IPS DF 19.7 (cell line): ENCODE data around the gene TPP2.

Source experiments
- DNase-seq: peaks from one replicate; pipeline ENCODE4 v3.0.0-alpha.2; 2013; ENCODE audit warnings: low read depth, low spot score

TPP2 gene

DNA sequence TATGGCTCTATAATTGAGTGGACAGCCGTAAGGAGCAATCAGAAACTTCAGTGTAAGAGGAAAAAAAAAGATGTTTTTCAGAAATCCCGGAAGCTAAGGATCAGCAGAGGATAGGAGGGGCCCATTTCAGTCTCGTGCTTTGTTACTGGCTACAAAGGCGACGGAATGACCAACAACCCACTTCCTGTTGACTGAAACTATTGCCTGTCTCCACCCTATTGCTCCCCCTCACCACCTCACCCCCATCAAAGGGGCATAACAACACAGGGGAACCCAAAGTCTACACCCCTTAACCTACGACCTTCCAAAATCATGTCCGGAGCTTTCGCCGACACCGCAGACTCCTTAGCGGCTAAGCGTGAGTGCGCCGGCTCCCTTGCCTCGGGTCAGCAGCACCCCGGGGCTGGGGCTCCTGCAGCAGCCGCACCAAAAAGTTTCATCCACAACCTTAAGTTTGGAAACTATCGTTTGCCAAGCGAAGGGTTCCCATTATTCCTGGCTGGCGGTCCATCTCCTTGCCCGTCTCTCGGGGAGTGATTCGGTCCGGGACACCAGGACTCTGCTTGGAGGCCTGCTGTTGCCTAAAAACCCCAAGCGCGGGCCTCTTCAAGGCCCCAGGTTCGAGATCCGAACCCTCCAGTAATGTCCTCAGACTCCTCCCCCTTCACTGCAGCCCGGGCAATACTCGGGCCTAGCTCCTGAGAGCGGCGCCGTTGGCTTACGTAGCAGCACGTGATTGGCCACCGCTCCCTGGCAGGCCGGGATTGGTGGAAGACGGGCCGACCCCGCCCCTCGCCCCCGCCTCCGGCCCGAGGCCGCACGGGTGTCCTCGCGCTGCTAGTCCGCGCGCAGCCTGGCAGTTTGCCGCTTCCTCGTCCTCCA is at the start of gene TPP2:
TSS of gene TPP2 (plus strand) at position 840 of the 882 bp plus-strand sequence. CDS start 53 bp downstream, outside the sequence.
- DNase-seq = peak; percentile 86

DNA sequence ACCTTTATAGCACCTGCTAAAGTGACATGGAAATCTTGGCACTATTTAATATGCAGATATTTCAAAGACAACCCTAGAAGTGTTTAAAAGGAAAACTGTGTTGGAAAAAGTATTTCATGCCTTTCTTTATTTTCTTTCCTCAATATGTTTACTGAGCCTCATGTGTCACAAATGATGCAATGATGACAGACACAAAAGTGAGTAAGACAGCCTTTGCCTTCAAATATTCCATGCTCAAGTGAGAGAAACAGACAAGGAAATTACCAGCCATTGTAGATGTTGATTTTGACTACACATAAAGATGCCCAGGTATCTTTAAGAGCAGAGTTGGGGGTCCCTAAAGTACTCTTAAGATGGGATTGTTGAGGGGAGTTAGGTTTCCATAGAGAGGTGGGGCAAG is 48.0 kb upstream of the TPP2 start:
- DNase-seq = no peak

DNA sequence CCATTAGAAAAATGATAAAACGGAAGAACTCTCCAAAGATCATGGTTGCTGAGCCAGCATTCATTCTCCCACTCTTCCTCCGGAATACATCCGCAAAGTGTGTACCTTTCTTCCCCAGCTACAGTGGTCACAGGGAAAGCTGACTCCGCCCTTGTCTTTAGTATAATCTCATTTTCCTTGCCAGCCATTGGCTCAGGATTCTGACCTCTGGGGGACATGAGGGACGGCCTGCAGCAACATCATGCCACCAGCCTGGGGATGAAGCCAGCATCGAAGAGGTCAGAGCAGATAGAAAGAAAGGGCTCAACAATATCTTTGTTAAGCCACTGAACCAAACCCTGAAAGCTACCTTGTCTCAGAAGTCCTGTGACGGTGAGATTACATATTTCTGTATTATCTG is 46.3 kb upstream of the TPP2 start:
- DNase-seq = no peak

DNA sequence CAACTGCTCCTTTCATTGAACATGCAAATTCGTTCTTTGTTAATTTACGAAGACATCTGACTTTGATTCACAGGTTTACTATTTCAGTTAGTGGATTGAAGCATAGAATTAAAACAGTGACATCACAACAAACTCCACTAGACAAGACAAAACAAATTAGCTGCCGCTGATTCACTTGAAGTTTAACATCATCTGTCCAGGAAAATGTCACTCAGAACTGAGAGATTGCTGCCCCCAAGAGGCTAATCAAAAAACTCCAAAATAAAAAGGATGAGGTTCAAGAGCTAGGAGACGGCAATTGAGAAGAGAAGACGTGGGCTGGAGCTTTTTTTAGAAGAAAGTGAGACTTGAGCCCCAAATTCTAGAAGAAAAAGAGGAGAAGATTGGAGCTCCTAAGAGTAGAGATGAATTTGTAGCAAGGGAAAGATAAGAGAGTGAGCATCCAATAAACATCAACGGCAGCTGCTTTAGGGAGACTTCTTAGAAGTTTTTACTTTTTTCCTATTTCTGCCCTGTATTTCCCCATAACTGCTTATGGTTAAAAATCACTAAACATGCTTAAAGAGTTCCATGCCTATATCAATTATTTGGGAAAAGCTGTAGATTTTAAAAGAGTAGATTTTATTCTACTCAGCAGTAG is 40.8 kb upstream of the TPP2 start:
- no peak for DNase-seq

DNA sequence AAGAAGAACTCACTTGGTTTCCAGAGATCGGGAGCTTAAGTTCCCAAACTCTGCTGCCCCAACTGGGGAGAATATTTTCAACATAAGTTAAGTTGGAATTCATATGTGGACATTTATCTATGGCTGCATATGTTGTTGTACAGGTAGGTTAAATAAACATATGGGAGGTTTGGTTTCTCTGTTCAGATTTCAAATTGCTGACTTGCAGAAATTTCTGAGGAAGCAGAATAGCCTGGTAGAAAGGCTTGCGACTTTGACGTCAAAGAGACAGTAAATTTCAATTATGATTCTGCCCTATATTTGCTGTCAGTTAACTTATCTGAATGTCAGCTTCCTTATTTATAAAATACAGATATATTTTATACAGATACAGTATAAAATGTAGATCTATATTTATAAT is 40.0 kb upstream of the TPP2 start:
- DNase-seq = no peak

DNA sequence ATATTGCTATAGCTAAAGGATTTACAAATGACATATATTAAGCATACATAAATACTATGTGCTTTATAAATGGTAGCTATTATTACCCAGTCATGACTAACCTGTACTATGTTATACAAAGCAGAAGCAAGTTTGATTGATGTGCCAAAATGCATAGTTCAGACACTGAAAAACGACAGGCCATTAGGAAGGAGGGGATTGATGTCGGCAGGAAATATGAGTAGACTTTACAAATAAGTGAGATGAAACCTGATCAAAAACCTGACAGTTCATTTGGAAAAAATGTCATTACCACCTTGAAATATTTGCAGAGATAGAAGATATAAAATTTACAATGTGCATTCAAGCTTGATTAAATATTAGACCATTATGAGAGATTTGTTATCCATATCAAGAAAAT is 38.8 kb upstream of the TPP2 start:
- no peak for DNase-seq

DNA sequence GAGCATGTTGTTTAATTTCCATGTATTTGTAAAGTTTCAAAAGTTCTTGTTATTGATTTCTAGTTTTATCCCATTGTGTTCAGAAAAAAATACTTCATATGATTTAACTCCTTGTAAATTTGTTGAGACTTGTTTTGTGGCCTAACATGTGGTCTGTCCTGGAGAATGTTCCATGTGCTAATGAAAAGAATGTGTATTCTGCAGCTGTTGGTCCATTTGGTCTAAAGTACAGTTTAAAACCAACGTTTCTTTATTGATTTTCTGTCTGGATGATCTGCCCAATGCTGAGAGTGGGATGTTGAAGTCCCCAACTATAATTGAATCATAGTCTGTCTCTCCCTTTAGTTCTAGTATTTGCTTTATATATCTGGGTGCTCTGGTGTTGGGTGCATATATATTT is 34.9 kb upstream of the TPP2 start:
- DNase-seq = no peak

DNA sequence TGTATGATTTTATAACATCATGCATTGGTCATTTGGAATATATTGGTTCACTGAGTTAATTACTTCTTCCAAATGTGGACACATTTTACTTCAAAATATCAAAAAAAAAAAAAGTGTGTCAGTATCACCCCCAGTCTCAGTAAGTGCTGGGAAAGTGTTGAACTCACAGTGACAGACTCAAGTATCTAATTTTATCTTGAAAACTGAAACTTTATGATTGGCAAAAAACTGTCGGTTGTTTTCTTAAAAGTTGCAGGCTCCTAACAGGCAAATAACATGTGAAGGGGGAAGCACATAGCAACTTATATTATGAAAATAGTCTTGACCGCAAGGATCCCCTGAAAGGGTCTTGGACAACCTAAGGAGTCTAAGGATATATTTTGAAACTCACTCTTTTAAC is 33.5 kb upstream of the TPP2 start:
- no peak for DNase-seq

DNA sequence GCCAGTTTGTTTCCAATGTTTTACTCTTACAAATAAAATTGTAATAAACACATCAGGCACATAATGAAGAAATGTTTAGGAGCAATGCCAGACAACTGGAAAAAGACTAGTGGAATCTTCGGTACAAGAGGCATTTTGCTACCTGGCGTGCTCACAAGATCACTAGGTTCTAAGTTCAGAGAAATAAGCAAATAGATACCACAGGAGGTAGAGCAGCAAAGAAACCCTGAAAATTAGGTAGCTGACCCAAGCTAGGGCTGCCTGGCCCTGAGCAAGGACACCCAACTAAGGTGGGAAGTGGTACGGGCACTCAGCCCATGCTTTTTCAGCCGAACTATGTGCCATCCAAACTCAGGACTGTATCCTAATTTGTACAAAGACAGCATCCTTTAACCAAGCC is 32.2 kb upstream of the TPP2 start:
- DNase-seq = no peak

DNA sequence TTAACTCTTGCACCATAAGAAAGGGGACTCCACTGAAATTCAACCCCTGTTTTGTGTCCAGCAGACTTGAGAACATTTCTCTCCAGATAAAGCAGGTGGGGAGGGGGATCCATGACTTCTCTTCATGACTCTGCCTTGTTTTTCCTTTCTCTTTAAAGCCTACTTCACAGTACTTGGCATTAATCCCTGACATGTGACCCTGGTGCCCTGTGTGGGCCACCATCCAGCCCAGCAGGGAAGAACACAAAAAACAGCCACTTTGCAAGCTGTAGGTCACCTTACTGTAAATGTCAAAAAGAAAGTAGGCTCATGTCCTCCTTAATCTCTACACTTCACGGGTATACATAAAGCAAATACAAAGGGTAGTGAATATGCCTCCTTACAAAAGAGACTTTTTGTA is 30.3 kb upstream of the TPP2 start:
- no peak for DNase-seq

DNA sequence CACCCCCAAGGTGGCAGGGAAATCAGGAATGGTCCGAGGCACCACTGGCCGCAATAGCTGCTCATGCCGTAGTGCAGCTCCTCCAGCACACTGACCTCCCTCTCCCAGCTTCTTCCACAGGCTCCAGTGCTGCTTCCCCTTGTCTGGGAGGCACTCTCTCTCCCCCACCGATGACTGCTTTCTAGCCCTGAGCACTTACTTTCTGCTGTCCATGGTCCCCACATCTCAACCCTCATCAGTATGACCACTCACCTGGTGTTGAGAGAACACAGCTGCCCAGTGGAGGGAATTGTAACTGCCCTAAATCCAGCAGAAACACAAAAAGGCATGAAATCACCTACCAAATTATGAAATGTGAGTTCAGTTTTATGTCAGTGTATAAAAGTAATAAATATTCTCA is 28.9 kb upstream of the TPP2 start:
- no peak for DNase-seq

DNA sequence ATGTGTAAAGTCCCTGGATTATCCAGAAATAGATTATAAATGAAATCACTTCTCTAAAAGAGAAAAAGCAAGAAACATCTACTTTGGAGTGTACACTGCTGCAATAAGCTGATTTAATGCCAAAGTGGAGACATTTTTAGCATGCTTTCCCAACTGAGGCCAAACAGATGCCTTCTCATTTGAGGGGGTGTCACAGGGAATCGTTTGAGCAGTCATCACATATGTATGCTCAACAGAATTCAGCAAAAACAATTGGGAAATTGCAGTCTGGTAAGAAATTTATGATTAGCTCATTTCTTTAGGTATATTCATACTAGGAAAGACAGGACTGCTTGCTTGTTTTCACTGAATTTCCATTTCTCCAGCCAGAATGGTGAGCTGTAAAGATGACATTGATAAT is 27.3 kb upstream of the TPP2 start:
- no peak for DNase-seq

DNA sequence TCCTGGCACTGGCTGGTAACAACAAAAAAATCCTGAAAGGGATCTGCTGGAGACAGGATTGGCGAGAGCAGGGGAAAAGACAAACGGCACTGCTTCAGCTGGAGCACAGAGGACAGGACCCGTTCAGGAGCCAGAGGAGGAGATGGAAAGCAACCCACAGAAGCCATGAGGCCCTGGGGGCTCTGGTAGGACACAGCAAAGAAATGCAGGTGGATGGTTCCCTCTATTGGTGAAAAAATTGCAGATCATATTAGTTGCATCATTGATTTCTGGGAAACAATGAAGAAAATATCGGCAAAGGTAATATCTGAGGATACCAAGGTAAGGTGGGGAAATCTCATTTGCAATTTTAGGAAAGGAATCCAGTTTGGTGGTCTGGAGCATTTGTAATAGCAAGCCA is 25.7 kb upstream of the TPP2 start:
- DNase-seq = no peak

DNA sequence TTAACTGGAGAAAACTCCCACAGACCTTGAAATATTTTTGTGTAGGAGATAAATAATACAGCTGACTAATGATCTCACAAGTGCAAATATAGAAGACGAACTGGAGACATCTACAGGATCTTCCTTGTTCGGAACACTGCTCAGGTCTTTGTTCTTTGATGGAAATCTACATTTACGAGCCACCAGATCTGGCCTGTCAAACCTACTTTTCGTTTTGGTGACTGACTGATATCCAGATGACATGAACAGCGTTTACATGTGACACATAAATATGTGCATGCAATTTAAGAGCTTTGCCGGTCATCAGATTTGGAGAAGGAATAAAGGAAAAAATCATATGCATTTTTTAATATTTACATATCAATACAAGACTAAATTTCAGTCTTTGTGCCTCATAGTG is 24.5 kb upstream of the TPP2 start:
- DNase-seq = no peak

DNA sequence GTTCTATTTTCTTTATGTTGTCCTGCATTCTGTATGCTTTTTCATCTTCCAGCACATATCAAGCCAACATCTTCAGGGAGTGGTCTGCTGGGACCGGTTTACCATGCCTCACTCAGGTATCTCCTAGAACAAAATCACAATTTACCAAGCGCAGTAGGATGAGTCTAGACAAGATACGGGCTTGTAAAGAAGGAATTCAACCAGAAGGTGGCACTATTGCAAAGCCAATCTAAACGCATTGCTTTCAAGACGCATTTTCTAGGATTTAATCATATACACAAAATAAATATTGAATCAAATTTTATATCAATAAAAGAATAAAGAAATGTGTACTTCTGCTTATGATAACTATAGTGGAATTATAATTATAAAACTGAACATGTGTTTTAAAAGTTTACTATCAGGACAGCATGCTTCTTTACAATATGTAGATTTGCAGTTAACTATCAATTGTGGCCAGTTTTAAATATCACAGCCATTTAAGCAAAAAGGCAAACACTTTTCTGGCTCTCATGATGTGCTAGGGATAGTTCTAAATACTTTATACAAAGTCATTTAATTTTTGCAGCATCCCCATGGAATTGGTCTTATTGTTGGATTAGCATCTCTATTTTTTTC is 16.1 kb upstream of the TPP2 start:
- no peak for DNase-seq

DNA sequence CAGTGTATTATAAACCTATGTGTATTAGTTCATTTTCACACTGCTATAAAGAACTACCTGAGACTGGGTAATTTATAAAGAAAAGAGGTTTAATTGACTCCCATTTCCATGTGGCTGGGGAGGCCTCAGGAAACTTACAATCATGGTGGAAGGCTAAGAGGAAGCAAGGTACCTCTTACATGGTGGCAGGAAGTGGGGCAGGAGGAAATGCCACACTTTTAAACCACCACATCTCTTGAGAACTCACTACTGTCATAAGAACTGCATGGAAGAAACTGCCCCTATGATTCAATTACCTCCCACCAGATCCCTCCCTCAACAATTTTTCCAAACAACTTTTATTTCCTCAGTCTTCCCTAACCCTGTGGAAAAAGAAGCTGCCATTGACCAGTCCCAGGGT is 14.5 kb upstream of the TPP2 start:
- DNase-seq = no peak

DNA sequence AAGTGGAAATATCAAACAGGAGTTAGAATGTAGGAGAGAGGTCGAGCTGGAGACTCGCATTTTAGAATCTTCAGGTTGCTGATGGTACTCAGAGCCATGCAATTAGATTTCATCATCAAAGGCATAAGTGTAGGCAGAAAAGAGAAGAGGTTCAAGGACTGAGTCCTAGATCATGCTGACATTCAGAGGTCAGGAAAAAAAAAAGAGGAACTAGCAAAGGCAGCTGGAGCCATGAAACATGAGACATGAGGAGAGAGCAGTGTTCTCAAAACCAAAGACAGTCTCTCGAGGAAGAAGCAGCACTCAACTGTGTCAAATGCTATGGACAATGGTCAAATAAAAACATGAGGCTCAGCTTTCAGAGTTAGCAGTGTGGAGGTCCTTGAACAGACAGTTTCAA is 12.4 kb upstream of the TPP2 start:
- no peak for DNase-seq

DNA sequence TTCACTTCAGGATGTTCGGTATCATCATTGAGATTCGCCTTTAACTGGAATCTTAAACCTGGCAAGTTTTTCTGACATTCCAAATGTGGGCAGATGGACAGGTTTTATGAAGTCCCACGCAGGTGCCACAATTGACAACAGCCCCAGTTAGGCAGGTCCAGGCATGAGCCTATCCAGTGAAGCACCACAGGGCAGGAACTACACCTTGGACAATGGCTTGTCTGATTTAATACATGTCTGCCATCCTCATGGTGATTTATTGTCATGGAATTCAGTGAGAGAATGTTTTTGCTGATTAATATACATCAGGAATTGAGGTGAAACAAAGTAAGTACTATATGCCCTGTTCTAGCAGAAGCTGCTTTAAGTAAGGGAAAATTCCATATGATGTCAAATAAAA is 10.2 kb upstream of the TPP2 start:
- no peak for DNase-seq

DNA sequence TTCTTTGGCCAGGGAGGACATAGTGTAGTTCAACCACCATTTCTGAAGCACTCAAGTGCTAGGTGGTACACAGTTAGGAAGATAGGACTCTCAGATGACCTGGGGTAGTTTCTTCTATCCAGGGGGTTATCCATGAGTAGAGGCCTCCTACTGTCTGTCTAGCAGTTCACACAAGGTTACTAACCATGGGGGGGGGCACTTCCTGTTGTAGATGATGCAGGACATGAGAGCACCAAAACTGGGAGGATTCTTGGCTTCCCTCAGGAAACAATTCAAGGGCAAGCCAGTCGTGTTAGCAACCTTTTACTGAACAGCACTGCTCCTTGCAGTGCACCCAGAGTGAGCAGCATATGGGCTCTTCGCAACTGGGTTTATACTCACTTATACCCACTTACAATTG is 8.9 kb upstream of the TPP2 start:
- DNase-seq = no peak

DNA sequence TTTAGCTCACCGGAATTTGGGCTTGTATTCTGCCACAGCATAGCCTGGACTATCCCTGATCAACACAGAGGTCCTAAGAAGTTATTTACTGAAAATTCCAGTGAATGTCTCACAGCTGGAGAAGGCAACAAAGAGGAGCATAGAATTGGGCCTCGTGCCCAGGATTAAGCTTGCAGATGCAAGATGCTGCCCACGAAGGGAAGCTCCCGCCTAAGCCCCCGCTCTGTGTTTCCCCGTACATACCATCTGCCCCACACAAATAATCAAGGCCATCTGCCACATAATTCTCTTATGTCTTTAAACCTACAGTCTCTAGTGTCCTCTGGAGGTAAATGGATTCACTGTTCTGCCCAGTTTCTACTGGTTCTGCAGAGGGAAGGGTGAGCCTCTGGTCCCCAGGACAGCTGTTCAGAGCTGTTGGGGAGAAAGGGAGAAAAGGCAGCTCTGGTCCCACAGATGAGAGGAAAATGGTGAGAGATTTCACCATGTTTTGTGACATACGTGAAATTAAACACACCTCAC is 7.4 kb upstream of the TPP2 start:
- DNase-seq = no peak

DNA sequence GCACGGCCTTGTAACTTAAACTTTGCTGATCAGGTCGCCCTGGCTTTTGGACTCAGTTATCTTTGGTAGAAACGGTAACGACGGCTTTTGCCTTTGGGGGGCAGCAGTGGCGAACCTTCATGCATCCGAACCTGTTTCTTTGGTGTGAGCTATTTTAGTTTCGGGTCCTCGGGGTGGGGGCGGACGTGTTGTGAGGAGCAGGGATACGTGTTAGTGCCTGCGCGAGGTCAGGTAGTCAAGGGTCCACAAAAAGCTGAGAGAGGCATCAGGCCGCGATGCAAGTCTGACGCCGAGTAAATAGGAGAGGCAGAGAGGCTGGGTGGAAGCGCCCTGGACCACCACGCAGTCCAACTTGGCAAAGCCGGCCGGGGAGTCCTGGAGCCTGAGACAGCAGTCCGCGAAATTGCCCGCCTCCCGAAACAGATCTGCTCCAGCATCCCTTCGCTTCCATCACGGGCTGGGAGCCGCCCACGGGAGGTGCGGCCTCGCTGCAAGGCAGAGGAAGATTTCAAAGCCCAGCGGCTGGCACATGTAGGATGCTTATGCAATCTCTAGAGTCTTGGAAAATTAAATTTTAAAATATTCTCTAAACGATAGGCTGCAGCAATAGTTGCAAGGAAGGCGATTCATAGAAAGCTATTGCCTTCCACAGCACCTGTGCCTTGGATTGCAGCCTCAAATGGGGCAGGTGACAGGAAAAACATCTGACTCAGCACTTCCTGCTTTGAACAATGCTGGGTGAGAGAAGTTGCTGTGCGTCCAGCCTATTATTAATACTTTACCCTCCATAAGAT is 4.6 kb upstream of the TPP2 start:
- peak; percentile 54 for DNase-seq

DNA sequence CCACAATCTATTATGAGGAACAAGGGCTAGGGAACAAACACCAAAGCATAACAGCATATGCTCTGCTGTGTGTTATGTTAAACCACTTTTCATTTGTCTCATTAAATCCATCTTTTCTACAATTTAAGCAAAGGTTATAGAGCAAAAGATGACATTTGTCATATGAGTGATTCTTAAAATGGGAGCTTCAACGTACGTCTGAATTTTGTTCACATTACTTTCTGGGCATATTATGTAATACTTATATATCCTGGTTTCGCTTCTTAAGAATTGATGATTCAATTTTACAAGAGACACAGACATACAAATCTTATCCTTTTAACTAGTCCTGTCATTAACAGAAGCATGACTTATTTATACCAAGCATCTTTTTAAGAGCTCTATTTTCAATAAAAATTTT is 3.3 kb upstream of the TPP2 start:
- DNase-seq = no peak
